ENCODE measurements around the gene CDC42BPG. TPM values are rescaled to one million over a fixed set of nuclear protein-coding genes. Genes with fewer than 3 reads are reported as not detected.
"Not testable (repeated sequence)": the region's sequence is repeated elsewhere in the genome, so short reads cannot be mapped to it uniquely, and the experiment has no call there.

Gene CDC42BPG
- polyA plus RNA-seq, 4 donors = 5.2 to 8.1 (median 5.9) TPM

- no peak for DNase-seq (ENCODE audit: low read depth in 4 of 4, low spot score in 2 of 4)
These were observed 5.7 kb downstream of the CDC42BPG start for GRCh38 chr11:64838600-64839334.

- DNase-seq (ENCODE audit: low read depth in 4 of 4, low spot score in 2 of 4) = no peak
These were observed 6.5 kb downstream of the CDC42BPG start for GRCh38 chr11:64837887-64838351.

GRCh38 chr11:64836448-64837072 is 7.9 kb downstream of the CDC42BPG start:
- DNase-seq (ENCODE audit: low read depth in 4 of 4, low spot score in 2 of 4) = no peak

GRCh38 chr11:64835616-64836447 is 8.6 kb downstream of the CDC42BPG start:
- no peak for DNase-seq (ENCODE audit: low read depth in 4 of 4, low spot score in 2 of 4)

- DNase-seq (ENCODE audit: low read depth in 4 of 4, low spot score in 2 of 4) = no peak
These were observed 9.5 kb downstream of the CDC42BPG start for GRCh38 chr11:64834723-64835615.

- no peak for DNase-seq (ENCODE audit: low read depth in 4 of 4, low spot score in 2 of 4)
These were observed 10.3 kb downstream of the CDC42BPG start for GRCh38 chr11:64834031-64834722.

- no peak for DNase-seq (ENCODE audit: low read depth in 4 of 4, low spot score in 2 of 4)
These were observed 10.9 kb downstream of the CDC42BPG start for GRCh38 chr11:64833509-64833908.

- DNase-seq (ENCODE audit: low read depth in 4 of 4, low spot score in 2 of 4) = no peak
These were observed 11.3 kb downstream of the CDC42BPG start for GRCh38 chr11:64833198-64833502.

GRCh38 chr11:64832467-64833197 is 11.8 kb downstream of the CDC42BPG start:
- DNase-seq (ENCODE audit: low read depth in 4 of 4, low spot score in 2 of 4) = no peak

- DNase-seq (ENCODE audit: low read depth in 4 of 4, low spot score in 2 of 4) = no peak
These were observed 13.0 kb downstream of the CDC42BPG start for GRCh38 chr11:64831411-64831891.

GRCh38 chr11:64829536-64830251 is 14.8 kb downstream of the CDC42BPG start:
- no peak for DNase-seq (ENCODE audit: low read depth in 4 of 4, low spot score in 2 of 4)

GRCh38 chr11:64827451-64827839 is 17.0 kb downstream of the CDC42BPG start:
- no peak for DNase-seq (ENCODE audit: low read depth in 4 of 4, low spot score in 2 of 4)

GRCh38 chr11:64826578-64827450 is 17.6 kb downstream of the CDC42BPG start:
- DNase-seq (ENCODE audit: low read depth in 4 of 4, low spot score in 2 of 4) = no peak

- no peak for DNase-seq (ENCODE audit: low read depth in 4 of 4, low spot score in 2 of 4)
These were observed 18.4 kb downstream of the CDC42BPG start for GRCh38 chr11:64826062-64826461.

GRCh38 chr11:64823568-64824119 is 20.8 kb downstream of the CDC42BPG start:
- no peak for DNase-seq (ENCODE audit: low read depth in 4 of 4, low spot score in 2 of 4)

GRCh38 chr11:64817476-64817875 is 27.0 kb downstream of the CDC42BPG start:
- no peak for DNase-seq (ENCODE audit: low read depth in 4 of 4, low spot score in 2 of 4)

- DNase-seq (ENCODE audit: low read depth in 4 of 4, low spot score in 2 of 4) = not testable (repeated sequence)
These were observed 29.0 kb downstream of the CDC42BPG start for GRCh38 chr11:64815433-64815832.
